ENCODE data around the gene CLIC1. TPM values are rescaled to one million over a fixed set of nuclear protein-coding genes. Genes with fewer than 3 reads are reported as not detected.
A peak's percentile ranks its signal among the peaks of the same experiment; 100 is the strongest.

CLIC1 gene
- polyA plus RNA-seq, 2 of the 4 experiments (the other 2 are of a cell fraction) = 249 to 346 TPM

GRCh38 chr6:31734247-31734820 lies 2.0 kb downstream of the CLIC1 start:
- ATAC-seq (no peak), FAIRE-seq (no peak), DNase-seq (ENCODE audit: low read depth in 1 of 2, low spot score in 1 of 2) (no peak)
- peaks cover 45% of the 10 kb centered on the region for H3K4me1 ChIP-seq
- H3K4me2 ChIP-seq = peak overlapping the region; percentile 99
- TF ChIP-seq CBX8 (IDR thresholded peaks at IDR 0.05) (no peak), MAFK (IDR thresholded peaks at IDR 0.05; ENCODE audit: partially characterized antibody) (peak; percentile 2), KDM1A (IDR thresholded peaks at IDR 0.05; ENCODE audit: low read depth) (no peak)
- ChIA-PET CTCF (interaction anchor here (0.6 kb wide), 1 partner anchor 62 kb away, joined by 3 read pairs; the partner anchor contains the start of gene VARS1), POLR2A (interaction anchor here (0.6 to 1.0 kb wide), 4 partner anchors 9 to 93 kb away, joined by 3 to 5 read pairs (median 4); partner anchors contain the start of genes HSPA1A, HSPA1B and HSPA1L)
- peak overlapping the region; percentile 94 to 99 for H3K27ac ChIP-seq
- 6% methylated on average over 2 of the region's 2 CpGs for WGBS (ENCODE audit: missing lambda C conversion rate)
- H3K4me3 ChIP-seq = peak overlapping the region; percentile 70
- no peaks in the 10 kb centered on the region for H3K9me3 ChIP-seq

DNA sequence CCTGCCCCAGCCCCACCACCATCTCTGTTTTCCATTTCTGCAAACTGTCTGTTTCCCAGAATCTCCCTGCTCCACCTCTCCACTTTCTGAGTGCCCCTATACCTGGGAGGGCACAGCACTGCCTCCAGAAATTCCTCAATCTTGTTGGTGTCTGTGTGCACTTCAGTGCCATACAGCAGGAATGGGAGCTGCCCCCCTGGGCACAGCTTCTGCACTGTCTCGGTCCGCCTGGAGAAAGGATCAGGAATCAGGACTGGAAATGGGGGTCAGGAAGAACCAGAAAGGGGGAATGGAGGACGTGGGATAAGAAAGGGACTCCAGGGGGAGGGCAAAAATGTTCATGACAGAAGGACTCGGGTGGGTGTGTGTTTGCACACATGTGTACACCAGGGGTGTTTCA lies 2.6 kb downstream of the CLIC1 start:
- Histone ChIP-seq H3K4me1 (peaks cover 40% of the 10 kb centered on the region), H3K4me2 (peak overlapping the region; percentile 99), H3K4me3 (no peak overlapping the region; the same call in 2 of the 3 replicates), H3K27ac (peak overlapping the region; percentile 94 to 99; a peak in 4 of 6 replicates), H3K9me3 (no peaks in the 10 kb centered on the region)
- DNase-seq (ENCODE audit: low read depth in 1 of 2, low spot score in 1 of 2) (no peak), FAIRE-seq (no peak), ATAC-seq (no peak)
- ChIA-PET POLR2A (interaction anchor here (0.6 kb wide), 1 partner anchor 8 kb away, joined by 4 read pairs; no protein-coding TSS in a partner anchor), CTCF (interaction anchor here (0.7 kb wide), 2 partner anchors 35 to 46 kb away, joined by 3 read pairs; no protein-coding TSS in a partner anchor)
- no peak for TF ChIP-seq ZC3H11A (IDR thresholded peaks at IDR 0.05)
- no peak for TF ChIP-seq EHMT2 (IDR thresholded peaks at IDR 0.05; ENCODE audit: low read depth)
- no peak for TF ChIP-seq SREBF2 (IDR thresholded peaks at IDR 0.05)
- TF ChIP-seq NFE2L2 (conservative IDR thresholded peaks at IDR 0.05; ENCODE audit: low read length) = no peak
- TF ChIP-seq TFCP2L1 (CRISPR knock-in tag; IDR thresholded peaks at IDR 0.05) = no peak
- no peak for TF ChIP-seq JUN (IDR thresholded peaks at IDR 0.05)
- TF ChIP-seq CTCF (IDR thresholded peaks at IDR 0.05) = no peak
- no peak for TF ChIP-seq CHD4 (IDR thresholded peaks at IDR 0.05; ENCODE audit: borderline replicate concordance)
- no peak for TF ChIP-seq TP53 (CRISPR knock-in tag; IDR thresholded peaks at IDR 0.05)
- TF ChIP-seq GATA3 (IDR thresholded peaks at IDR 0.05; ENCODE audit: borderline replicate concordance) = no peak
- no peak for TF ChIP-seq ELK1 (IDR thresholded peaks at IDR 0.05; ENCODE audit: low read depth, low read length)
- no peak for TF ChIP-seq HOXA7 (CRISPR knock-in tag; IDR thresholded peaks at IDR 0.05)
- no peak for TF ChIP-seq BHLHE40 (IDR thresholded peaks at IDR 0.05; ENCODE audit: low read depth, low read length)
- TF ChIP-seq HEYL (CRISPR knock-in tag; IDR thresholded peaks at IDR 0.05) = no peak
- no peak for TF ChIP-seq ZSCAN20 (CRISPR knock-in tag; IDR thresholded peaks at IDR 0.05)
- WGBS (ENCODE audit: missing lambda C conversion rate) = 82% methylated on average over 4 of the region's 4 CpGs

- Histone ChIP-seq H3K9me3 (no peaks in the 10 kb centered on the region), H3K4me1 (peaks cover 23% of the 10 kb centered on the region), H3K4me3 (no peak overlapping the region), H3K4me2 (no peak overlapping the region), H3K27ac (no peak overlapping the region)
- ChIA-PET POLR2A (no interaction called here), CTCF (interaction anchor here (0.8 to 1.1 kb wide), 2 partner anchors 15 to 20 kb away, joined by 3 read pairs; no protein-coding TSS in a partner anchor)
- ATAC-seq = no peak
- 78% methylated on average over 3 of the region's 3 CpGs for WGBS (ENCODE audit: missing lambda C conversion rate)
- no peak for DNase-seq (ENCODE audit: low read depth in 1 of 2, low spot score in 1 of 2)
- FAIRE-seq = no peak
- TF ChIP-seq CTCF (IDR thresholded peaks at IDR 0.05) = no peak
- no peak for TF ChIP-seq HOXB13 (CRISPR knock-in tag; IDR thresholded peaks at IDR 0.05; ENCODE audit: low read depth)
- TF ChIP-seq TP53 (CRISPR knock-in tag; IDR thresholded peaks at IDR 0.05) = no peak
- TF ChIP-seq FOSB (CRISPR knock-in tag; IDR thresholded peaks at IDR 0.05) = no peak
- no peak for TF ChIP-seq PHF8 (IDR thresholded peaks at IDR 0.05; ENCODE audit: borderline replicate concordance, low read depth)
- TF ChIP-seq, protein P1, sequence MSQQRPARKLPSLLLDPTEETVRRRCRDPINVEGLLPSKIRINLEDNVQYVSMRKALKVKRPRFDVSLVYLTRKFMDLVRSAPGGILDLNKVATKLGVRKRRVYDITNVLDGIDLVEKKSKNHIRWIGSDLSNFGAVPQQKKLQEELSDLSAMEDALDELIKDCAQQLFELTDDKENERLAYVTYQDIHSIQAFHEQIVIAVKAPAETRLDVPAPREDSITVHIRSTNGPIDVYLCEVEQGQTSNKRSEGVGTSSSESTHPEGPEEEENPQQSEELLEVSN (IDR thresholded peaks at IDR 0.05; ENCODE audit: borderline replicate concordance, low read depth) = no peak
- no peak for TF ChIP-seq NR3C1 (IDR thresholded peaks at IDR 0.05)
- no peak for TF ChIP-seq HMGXB4 (CRISPR knock-in tag; IDR thresholded peaks at IDR 0.05; ENCODE audit: borderline replicate concordance)
- TF ChIP-seq FOSL2 (IDR thresholded peaks at IDR 0.05) = no peak
- TF ChIP-seq FOSL2 (CRISPR knock-in tag; IDR thresholded peaks at IDR 0.05) = no peak
- no peak for TF ChIP-seq HES2 (IDR thresholded peaks at IDR 0.05)
- TF ChIP-seq CHD4 (IDR thresholded peaks at IDR 0.05; ENCODE audit: borderline replicate concordance) = no peak
- TF ChIP-seq BHLHE40 (IDR thresholded peaks at IDR 0.05; ENCODE audit: low read depth, low read length) = no peak
These were observed 4.3 kb downstream of the CLIC1 start for GRCh38 chr6:31732029-31732428.

Measured in A549 (cell line).